ENCODE results near the gene C2CD4D.

Gene C2CD4D

DNA sequence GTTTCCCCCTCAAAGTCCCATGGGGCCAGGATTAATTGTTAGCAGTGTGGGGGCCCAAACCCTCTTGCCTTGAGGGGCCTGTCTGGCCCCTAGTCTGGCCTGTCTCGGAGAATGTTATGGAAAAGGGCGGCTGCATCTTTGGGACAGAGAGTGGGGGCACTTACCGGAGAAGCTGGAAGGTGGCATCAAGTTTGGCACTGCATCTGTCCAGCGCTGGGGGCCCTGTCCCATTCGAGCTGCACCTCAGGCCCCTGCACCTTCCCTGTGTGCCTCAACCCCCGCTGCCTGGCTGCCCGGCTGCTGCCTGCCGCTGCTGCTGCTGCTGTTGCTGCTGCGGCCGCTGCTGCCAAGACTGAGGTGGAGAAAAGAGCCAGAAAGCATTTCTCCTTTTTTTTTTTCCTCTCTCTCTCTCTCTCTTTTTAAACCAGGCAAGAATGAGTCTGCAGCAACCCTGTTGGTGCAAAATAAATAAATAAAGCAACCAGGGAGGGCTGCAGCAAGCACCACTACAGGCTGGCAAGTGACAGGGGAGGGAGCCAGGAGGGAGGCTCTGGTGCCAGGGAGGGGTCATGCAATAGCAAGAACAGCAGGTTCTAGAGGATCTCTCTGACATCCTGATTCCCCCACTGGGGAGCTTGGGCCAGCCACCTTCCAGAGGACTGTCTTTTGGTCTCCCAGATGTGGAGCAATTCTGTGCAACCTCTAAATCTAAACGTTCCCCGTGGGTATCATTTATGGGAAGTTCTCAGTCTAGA is 34.4 kb downstream of the C2CD4D start, which contains the start of gene LINGO4:
TSS of gene LINGO4 (minus strand) at position 354 of the 755 bp plus-strand sequence. CDS start 2,715 bp downstream, outside the sequence.
- H3K36me3 ChIP-seq (ENCODE audit: low read depth) = no peaks in the 10 kb centered on the region
- no peaks in the 10 kb centered on the region for H3K4me1 ChIP-seq (ENCODE audit: insufficient read depth, poor library complexity, severe bottlenecking)
- DNase-seq (ENCODE audit: low spot score) = no peak
- no peaks in the 10 kb centered on the region for H3K9me3 ChIP-seq (ENCODE audit: severe bottlenecking)
- no peaks in the 10 kb centered on the region for H3K27me3 ChIP-seq (ENCODE audit: insufficient read depth, poor library complexity, severe bottlenecking)
- ATAC-seq (ENCODE audit: low read depth) = no peak
- H3K4me3 ChIP-seq (ENCODE audit: severe bottlenecking) = no peak within 1 kb of the TSS
- no peak within 1 kb of the TSS for H3K27ac ChIP-seq (ENCODE audit: poor library complexity, severe bottlenecking)
- TF ChIP-seq, protein P1, sequence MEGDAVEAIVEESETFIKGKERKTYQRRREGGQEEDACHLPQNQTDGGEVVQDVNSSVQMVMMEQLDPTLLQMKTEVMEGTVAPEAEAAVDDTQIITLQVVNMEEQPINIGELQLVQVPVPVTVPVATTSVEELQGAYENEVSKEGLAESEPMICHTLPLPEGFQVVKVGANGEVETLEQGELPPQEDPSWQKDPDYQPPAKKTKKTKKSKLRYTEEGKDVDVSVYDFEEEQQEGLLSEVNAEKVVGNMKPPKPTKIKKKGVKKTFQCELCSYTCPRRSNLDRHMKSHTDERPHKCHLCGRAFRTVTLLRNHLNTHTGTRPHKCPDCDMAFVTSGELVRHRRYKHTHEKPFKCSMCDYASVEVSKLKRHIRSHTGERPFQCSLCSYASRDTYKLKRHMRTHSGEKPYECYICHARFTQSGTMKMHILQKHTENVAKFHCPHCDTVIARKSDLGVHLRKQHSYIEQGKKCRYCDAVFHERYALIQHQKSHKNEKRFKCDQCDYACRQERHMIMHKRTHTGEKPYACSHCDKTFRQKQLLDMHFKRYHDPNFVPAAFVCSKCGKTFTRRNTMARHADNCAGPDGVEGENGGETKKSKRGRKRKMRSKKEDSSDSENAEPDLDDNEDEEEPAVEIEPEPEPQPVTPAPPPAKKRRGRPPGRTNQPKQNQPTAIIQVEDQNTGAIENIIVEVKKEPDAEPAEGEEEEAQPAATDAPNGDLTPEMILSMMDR (IDR thresholded peaks at IDR 0.05; ENCODE audit: poor library complexity, severe bottlenecking) = no peak

DNA sequence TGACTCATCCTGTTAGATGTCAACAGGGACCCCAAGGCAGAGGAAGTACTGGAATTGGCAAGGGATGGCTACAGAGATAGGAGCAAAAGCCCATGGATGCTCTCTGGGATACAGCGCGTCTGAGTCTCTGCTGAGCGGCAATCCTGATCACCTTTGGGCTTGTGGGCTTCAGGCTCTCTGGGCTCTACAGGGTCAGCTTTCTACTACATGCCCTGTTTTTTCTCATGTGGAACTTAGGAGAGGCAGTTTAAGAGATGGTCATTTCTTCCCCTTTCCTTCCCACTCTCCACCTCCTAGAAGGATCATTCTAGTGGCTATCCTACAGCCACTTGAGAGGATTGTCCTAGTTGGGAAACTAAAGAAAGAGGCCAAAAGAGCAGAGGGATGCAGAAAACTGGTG is 35.7 kb downstream of the C2CD4D start:
- no peak for ATAC-seq (ENCODE audit: low read depth)
- Histone ChIP-seq H3K27ac (ENCODE audit: poor library complexity, severe bottlenecking) (no peak overlapping the region), H3K27me3 (ENCODE audit: insufficient read depth, poor library complexity, severe bottlenecking) (no peaks in the 10 kb centered on the region), H3K4me3 (ENCODE audit: severe bottlenecking) (no peak overlapping the region), H3K9me3 (ENCODE audit: severe bottlenecking) (no peaks in the 10 kb centered on the region), H3K36me3 (ENCODE audit: low read depth) (no peaks in the 10 kb centered on the region), H3K4me1 (ENCODE audit: insufficient read depth, poor library complexity, severe bottlenecking) (no peaks in the 10 kb centered on the region)
- no peak for DNase-seq (ENCODE audit: low spot score)
- TF ChIP-seq, protein P1 (IDR thresholded peaks at IDR 0.05; ENCODE audit: poor library complexity, severe bottlenecking) = no peak

DNA sequence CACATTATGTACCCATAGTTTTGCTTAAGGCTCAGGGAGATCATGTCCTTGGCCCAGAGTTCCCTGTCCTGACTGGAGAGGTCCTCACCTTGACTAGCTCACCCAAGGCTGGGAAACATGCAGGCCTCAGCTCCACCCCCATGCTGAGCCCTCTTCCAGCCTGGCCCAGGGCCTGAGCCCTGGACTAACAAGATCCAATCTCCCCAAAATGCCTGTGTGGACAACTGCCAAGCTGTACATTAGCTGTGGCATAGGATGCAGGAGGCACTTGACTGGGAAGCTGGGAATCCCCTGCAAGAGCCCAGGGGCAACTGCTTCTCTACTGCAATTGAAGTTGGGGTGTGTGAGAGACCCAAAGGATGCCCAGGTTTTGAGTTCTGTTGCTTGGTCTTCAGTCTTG is 36.5 kb downstream of the C2CD4D start:
- ATAC-seq (ENCODE audit: low read depth) (no peak), DNase-seq (ENCODE audit: low spot score) (no peak)
- H3K36me3 ChIP-seq (ENCODE audit: low read depth) = no peaks in the 10 kb centered on the region
- no peaks in the 10 kb centered on the region for H3K9me3 ChIP-seq (ENCODE audit: severe bottlenecking)
- no peaks in the 10 kb centered on the region for H3K27me3 ChIP-seq (ENCODE audit: insufficient read depth, poor library complexity, severe bottlenecking)
- H3K27ac ChIP-seq (ENCODE audit: poor library complexity, severe bottlenecking) = no peak overlapping the region
- TF ChIP-seq, protein P1 (IDR thresholded peaks at IDR 0.05; ENCODE audit: poor library complexity, severe bottlenecking) = no peak
- no peak overlapping the region for H3K4me3 ChIP-seq (ENCODE audit: severe bottlenecking)
- no peaks in the 10 kb centered on the region for H3K4me1 ChIP-seq (ENCODE audit: insufficient read depth, poor library complexity, severe bottlenecking)

DNA sequence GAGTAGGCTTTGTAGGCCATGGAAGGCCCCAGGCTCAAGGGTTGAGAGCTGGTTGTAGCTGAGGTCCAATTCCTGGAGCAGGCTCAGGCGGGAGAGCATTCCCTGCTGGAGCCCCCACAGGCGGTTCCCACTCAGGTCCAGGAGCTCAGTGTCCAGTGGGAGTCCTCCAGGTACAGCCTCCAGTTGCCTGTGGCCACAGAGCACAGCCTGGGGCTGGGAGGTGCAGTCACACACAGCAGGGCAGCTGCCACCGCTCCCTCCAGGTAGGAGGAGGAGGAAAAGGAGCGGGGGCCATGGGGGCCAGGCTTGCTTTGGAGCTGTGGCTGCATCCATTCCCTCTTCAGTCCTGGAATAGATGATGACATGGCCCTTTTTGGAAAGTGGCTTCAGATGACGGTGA is 37.2 kb downstream of the C2CD4D start:
- no peak overlapping the region for H3K27ac ChIP-seq (ENCODE audit: poor library complexity, severe bottlenecking)
- no peak for ATAC-seq (ENCODE audit: low read depth)
- no peak overlapping the region for H3K4me3 ChIP-seq (ENCODE audit: severe bottlenecking)
- H3K27me3 ChIP-seq (ENCODE audit: insufficient read depth, poor library complexity, severe bottlenecking) = no peaks in the 10 kb centered on the region
- no peak for DNase-seq (ENCODE audit: low spot score)
- no peaks in the 10 kb centered on the region for H3K4me1 ChIP-seq (ENCODE audit: insufficient read depth, poor library complexity, severe bottlenecking)
- H3K36me3 ChIP-seq (ENCODE audit: low read depth) = no peaks in the 10 kb centered on the region
- TF ChIP-seq, protein P1 (IDR thresholded peaks at IDR 0.05; ENCODE audit: poor library complexity, severe bottlenecking) = no peak
- no peaks in the 10 kb centered on the region for H3K9me3 ChIP-seq (ENCODE audit: severe bottlenecking)

DNA sequence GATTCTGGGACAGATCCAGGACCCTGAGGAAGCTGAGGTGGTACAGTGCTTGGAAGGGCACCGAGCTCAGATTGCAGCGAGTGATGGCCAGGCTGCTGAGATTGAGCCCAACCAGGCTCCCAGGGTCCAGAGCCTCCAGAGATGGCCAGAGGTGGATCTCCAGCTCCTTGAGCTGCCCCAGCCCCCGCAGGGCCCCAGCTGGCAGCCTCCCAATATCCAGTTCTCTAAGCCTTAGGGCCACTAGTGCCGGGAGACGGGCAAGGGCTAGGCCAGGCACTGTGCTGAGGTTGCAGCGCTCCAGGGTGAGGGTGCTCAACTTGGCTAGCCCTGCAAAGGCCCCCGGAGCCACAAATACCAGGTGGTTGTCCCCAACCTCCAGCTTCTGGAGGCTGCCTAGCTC is 37.8 kb downstream of the C2CD4D start:
- Histone ChIP-seq H3K4me1 (ENCODE audit: insufficient read depth, poor library complexity, severe bottlenecking) (no peaks in the 10 kb centered on the region), H3K27me3 (ENCODE audit: insufficient read depth, poor library complexity, severe bottlenecking) (no peaks in the 10 kb centered on the region), H3K9me3 (ENCODE audit: severe bottlenecking) (no peaks in the 10 kb centered on the region), H3K27ac (ENCODE audit: poor library complexity, severe bottlenecking) (no peak overlapping the region), H3K4me3 (ENCODE audit: severe bottlenecking) (no peak overlapping the region), H3K36me3 (ENCODE audit: low read depth) (no peaks in the 10 kb centered on the region)
- DNase-seq (ENCODE audit: low spot score) (no peak), ATAC-seq (ENCODE audit: low read depth) (no peak)
- TF ChIP-seq, protein P1 (IDR thresholded peaks at IDR 0.05; ENCODE audit: poor library complexity, severe bottlenecking) = no peak

All from RWPE2 (cell line).